Measurements from ENCODE around the gene KLF6. TPM values are rescaled to one million over a fixed set of nuclear protein-coding genes. Genes with fewer than 3 reads are reported as not detected.

The KLF6 gene
- total RNA-seq, 2 experiments from 2014 or later = 144 to 151 TPM

GRCh38 chr10:3761904-3762303 lies 23.1 kb downstream of the KLF6 start:
- no peak overlapping the region for H3K4me3 Mint-ChIP-seq

GRCh38 chr10:3761021-3761686 lies 23.9 kb downstream of the KLF6 start:
- intact Hi-C loops (cut with micrococcal nuclease) = loop anchor here (1.0 to 5.0 kb wide), 3 partner anchors 68 to 294 kb away; no protein-coding TSS in a partner anchor
- peak; percentile 48 for DNase-seq
- H3K27me3 Mint-ChIP-seq = no peaks in the 10 kb centered on the region

More at GRCh38 chr10:3761904-3762303, 23.1 kb downstream of the KLF6 start:
- Mint-ChIP-seq H3K27me3 (no peaks in the 10 kb centered on the region), H3K36me3 (peaks cover 5% of the 10 kb centered on the region), H3K4me1 (ENCODE audit: low read depth) (peaks cover 99% of the 10 kb centered on the region), H3K9me3 (peaks cover 11% of the 10 kb centered on the region), H3K27ac (peak overlapping the region; percentile 90)
- peak; percentile 5 for DNase-seq
- POLR2A ChIA-PET = interaction anchor here (0.6 to 6.4 kb wide), 11 partner anchors 9 to 581 kb away, joined by 3 to 63 read pairs (median 7); partner anchors contain the start of gene KLF6
- intact Hi-C loops (cut with micrococcal nuclease) = loop anchor here (1.0 to 5.0 kb wide), 3 partner anchors 67 to 295 kb away; no protein-coding TSS in a partner anchor
- CTCF ChIA-PET = interaction anchor here (0.8 to 1.9 kb wide), 5 partner anchors 9 to 566 kb away, joined by 3 to 8 read pairs (median 3); no protein-coding TSS in a partner anchor

GRCh38 chr10:3760083-3760482 lies 24.9 kb downstream of the KLF6 start:
- Mint-ChIP-seq H3K27ac (peak overlapping the region; percentile 90), H3K27me3 (no peaks in the 10 kb centered on the region), H3K36me3 (peaks cover 5% of the 10 kb centered on the region), H3K4me1 (ENCODE audit: low read depth) (peaks cover 99% of the 10 kb centered on the region), H3K9me3 (peaks cover 11% of the 10 kb centered on the region), H3K4me3 (no peak overlapping the region)
- DNase-seq = peak; percentile 7
- ChIA-PET CTCF (no interaction called here), POLR2A (interaction anchor here (6.4 kb wide), 1 partner anchor 23 kb away, joined by 63 read pairs; the partner anchor contains the start of gene KLF6)
- intact Hi-C loops (cut with micrococcal nuclease) = loop anchor here (2.0 to 5.0 kb wide), 2 partner anchors 69 to 293 kb away; no protein-coding TSS in a partner anchor

More at GRCh38 chr10:3761021-3761686, 23.9 kb downstream of the KLF6 start:
- ChIA-PET CTCF (interaction anchor here (0.8 to 1.9 kb wide), 5 partner anchors 10 to 565 kb away, joined by 3 to 8 read pairs (median 3); no protein-coding TSS in a partner anchor), POLR2A (interaction anchor here (0.6 to 6.4 kb wide), 12 partner anchors 9 to 582 kb away, joined by 3 to 63 read pairs (median 6); partner anchors contain the start of gene KLF6)
- Mint-ChIP-seq H3K4me1 (ENCODE audit: low read depth) (peaks cover 99% of the 10 kb centered on the region), H3K9me3 (peaks cover 11% of the 10 kb centered on the region), H3K27ac (peak overlapping the region; percentile 90), H3K4me3 (no peak overlapping the region), H3K36me3 (peaks cover 5% of the 10 kb centered on the region)

- Mint-ChIP-seq H3K4me1 (ENCODE audit: low read depth) (peaks cover 98% of the 10 kb centered on the region), H3K27me3 (no peaks in the 10 kb centered on the region), H3K9me3 (peaks cover 11% of the 10 kb centered on the region), H3K36me3 (peaks cover 5% of the 10 kb centered on the region), H3K4me3 (no peak overlapping the region), H3K27ac (peak overlapping the region; percentile 58)
- intact Hi-C loops (cut with micrococcal nuclease) = loop anchor here (5.0 to 10.0 kb wide), 6 partner anchors 92 to 893 kb away; no protein-coding TSS in a partner anchor
- ChIA-PET POLR2A (interaction anchor here (2.6 to 6.6 kb wide), 3 partner anchors 17 to 24 kb away, joined by 46 to 112 read pairs (median 63); partner anchors contain the start of gene KLF6), CTCF (no interaction called here)
- DNase-seq = no peak
Measured at GRCh38 chr10:3759397-3759796, 25.6 kb downstream of the KLF6 start.

- intact Hi-C loops (cut with micrococcal nuclease) = loop anchor here (1.0 to 10.0 kb wide), 10 partner anchors 19 to 894 kb away; no protein-coding TSS in a partner anchor
- DNase-seq = no peak
- Mint-ChIP-seq H3K9me3 (peaks cover 11% of the 10 kb centered on the region), H3K27ac (peak overlapping the region; percentile 100), H3K4me3 (peak overlapping the region; percentile 71), H3K4me1 (ENCODE audit: low read depth) (peaks cover 89% of the 10 kb centered on the region), H3K27me3 (no peaks in the 10 kb centered on the region), H3K36me3 (peaks cover 5% of the 10 kb centered on the region)
- ChIA-PET CTCF (interaction anchor here (0.8 to 2.0 kb wide), 6 partner anchors 16 to 49 kb away, joined by 3 to 10 read pairs (median 5); no protein-coding TSS in a partner anchor), POLR2A (interaction anchor here (1.0 to 6.6 kb wide), 11 partner anchors 13 to 586 kb away, joined by 3 to 112 read pairs (median 8); partner anchors contain the start of genes KLF6 and PITRM1)
Measured at GRCh38 chr10:3758491-3758970, 26.5 kb downstream of the KLF6 start.

- DNase-seq = peak; percentile 84
- H3K4me3 Mint-ChIP-seq = peak overlapping the region; percentile 71
Measured at GRCh38 chr10:3757638-3758490, 27.1 kb downstream of the KLF6 start.

GRCh38 chr10:3757250-3757637 lies 27.8 kb downstream of the KLF6 start:
- Mint-ChIP-seq H3K4me3 (peak overlapping the region; percentile 71), H3K36me3 (peaks cover 5% of the 10 kb centered on the region), H3K4me1 (ENCODE audit: low read depth) (peaks cover 77% of the 10 kb centered on the region), H3K27ac (peak overlapping the region; percentile 100), H3K27me3 (no peaks in the 10 kb centered on the region), H3K9me3 (peaks cover 11% of the 10 kb centered on the region)
- DNase-seq = peak; percentile 44
- POLR2A ChIA-PET = interaction anchor here (1.0 to 6.6 kb wide), 8 partner anchors 8 to 374 kb away, joined by 3 to 112 read pairs (median 11); partner anchors contain the start of gene KLF6
- intact Hi-C loops (cut with micrococcal nuclease) = loop anchor here (1.0 to 10.0 kb wide), 7 partner anchors 17 to 895 kb away; no protein-coding TSS in a partner anchor
- CTCF ChIA-PET = interaction anchor here (0.5 to 2.0 kb wide), 8 partner anchors 9 to 50 kb away, joined by 3 to 10 read pairs (median 4); partner anchors contain the start of gene KLF6

More at GRCh38 chr10:3757638-3758490, 27.1 kb downstream of the KLF6 start:
- peaks cover 11% of the 10 kb centered on the region for H3K9me3 Mint-ChIP-seq
- peak overlapping the region; percentile 100 for H3K27ac Mint-ChIP-seq
- peaks cover 5% of the 10 kb centered on the region for H3K36me3 Mint-ChIP-seq
- ChIA-PET CTCF (interaction anchor here (0.5 to 2.0 kb wide), 9 partner anchors 8 to 49 kb away, joined by 3 to 10 read pairs (median 4); partner anchors contain the start of gene KLF6), POLR2A (interaction anchor here (1.0 to 6.6 kb wide), 13 partner anchors 8 to 586 kb away, joined by 3 to 112 read pairs (median 5); partner anchors contain the start of genes KLF6 and PITRM1)
- H3K4me1 Mint-ChIP-seq (ENCODE audit: low read depth) = peaks cover 83% of the 10 kb centered on the region
- H3K27me3 Mint-ChIP-seq = no peaks in the 10 kb centered on the region
- intact Hi-C loops (cut with micrococcal nuclease) = loop anchor here (1.0 to 10.0 kb wide), 11 partner anchors 18 to 894 kb away; no protein-coding TSS in a partner anchor

- Mint-ChIP-seq H3K4me1 (ENCODE audit: low read depth) (peaks cover 68% of the 10 kb centered on the region), H3K9me3 (peaks cover 11% of the 10 kb centered on the region), H3K27me3 (no peaks in the 10 kb centered on the region), H3K36me3 (peaks cover 5% of the 10 kb centered on the region), H3K4me3 (no peak overlapping the region), H3K27ac (peak overlapping the region; percentile 100)
- POLR2A ChIA-PET = interaction anchor here (1.3 to 6.6 kb wide), 6 partner anchors 8 to 54 kb away, joined by 5 to 112 read pairs (median 8); partner anchors contain the start of gene KLF6
- intact Hi-C loops (cut with micrococcal nuclease) = loop anchor here (5.0 to 10.0 kb wide), 6 partner anchors 89 to 896 kb away; no protein-coding TSS in a partner anchor
- CTCF ChIA-PET = interaction anchor here (1.0 to 2.0 kb wide), 4 partner anchors 11 to 26 kb away, joined by 3 to 10 read pairs (median 5); no protein-coding TSS in a partner anchor
- no peak for DNase-seq
Measured at GRCh38 chr10:3756360-3756740, 28.7 kb downstream of the KLF6 start.

GRCh38 chr10:3755440-3756359 lies 29.3 kb downstream of the KLF6 start:
- Mint-ChIP-seq H3K27me3 (no peaks in the 10 kb centered on the region), H3K36me3 (peaks cover under 1% of the 10 kb centered on the region), H3K27ac (peak overlapping the region; percentile 64), H3K9me3 (peaks cover 5% of the 10 kb centered on the region), H3K4me3 (no peak overlapping the region), H3K4me1 (ENCODE audit: low read depth) (peaks cover 62% of the 10 kb centered on the region)
- ChIA-PET CTCF (interaction anchor here (0.8 to 1.7 kb wide), 4 partner anchors 11 to 26 kb away, joined by 3 to 6 read pairs (median 4); no protein-coding TSS in a partner anchor), POLR2A (interaction anchor here (0.9 to 6.6 kb wide), 8 partner anchors 9 to 54 kb away, joined by 3 to 112 read pairs (median 8); partner anchors contain the start of gene KLF6)
- peak; percentile 48 for DNase-seq
- intact Hi-C loops (cut with micrococcal nuclease) = loop anchor here (1.0 to 10.0 kb wide), 7 partner anchors 88 to 897 kb away; no protein-coding TSS in a partner anchor
